SK-N-SH (cell line): ENCODE results near the gene FLNA. TPM values are rescaled to one million over a fixed set of nuclear protein-coding genes. Genes with fewer than 3 reads are reported as not detected.
A peak's percentile ranks its signal among the peaks of the same experiment; 100 is the strongest.

Source experiments
- CTCF ChIA-PET: fragments of 300-600, 350-600 bp; formaldehyde crosslinking; extraction: SDS; loops from one replicate; lab custom pipeline; 2021; lab: Yijun Ruan, JAX
- POLR2A ChIA-PET: fragments of 350-600 bp; sonication (Branson Sonifier 250); formaldehyde crosslinking; extraction: SDS; loops from one replicate; lab custom pipeline; 2020; ENCODE audit warnings: antibody characterized with exemption, inconsistent platforms; lab: Yijun Ruan, JAX
- DNase-seq: peaks from one replicate; pipeline ENCODE4 v3.0.0; 2012
- H2AFZ ChIP-seq: fragments of 200-600 bp; sonication (generic); 2 replicates; pipeline ENCODE4 v1.8.1; 2016; ENCODE audit warnings: antibody characterized with exemption, mild to moderate bottlenecking, low read depth
- H3F3A ChIP-seq: fragments of 200-600 bp; sonication (generic); replicated peaks from 2 replicates; pipeline ENCODE3; 2016; ENCODE audit warnings: antibody characterized with exemption, mild to moderate bottlenecking; ENCODE audit not compliant: insufficient read depth
- H3K27ac ChIP-seq, 2 experiments: fragments of 200-500 bp in 1 of 2; fragments of 200-600 bp in 1 of 2; sonication (Bioruptor generic) in 1 of 2; sonication (generic), shearing (Covaris generic) in 1 of 2; 2 replicates each; pipeline versions ENCODE4 v1.5.1 to v1.6.1; 2014 to 2016; ENCODE audit warnings: low read depth in 2 of 2, inconsistent platforms in 1 of 2, low read length in 1 of 2, mild to moderate bottlenecking in 1 of 2, mixed read lengths in 1 of 2
- H3K27me3 ChIP-seq: fragments of 200-600 bp; sonication (generic), shearing (Covaris generic); 2 replicates; pipeline ENCODE4 v1.6.1; 2016; ENCODE audit warnings: mixed run types; ENCODE audit not compliant: insufficient read depth
- H3K36me3 ChIP-seq, 2 experiments: fragments of 200-500 bp in 1 of 2; fragments of 200-600 bp in 1 of 2; sonication (Bioruptor generic) in 1 of 2; sonication (generic) in 1 of 2; replicated peaks in 1 of 2; 2 replicates each; pipeline versions ENCODE3 to v1.5.1; 2014 to 2016; ENCODE audit warnings: low read length in 1 of 2, mild to moderate bottlenecking in 1 of 2; ENCODE audit not compliant: insufficient read depth in 2 of 2, control insufficient read depth in 1 of 2
- H3K4me1 ChIP-seq, 2 experiments: fragments of 200-500 bp in 1 of 2; fragments of 200-600 bp in 1 of 2; sonication (Bioruptor generic) in 1 of 2; sonication (generic), shearing (Covaris generic) in 1 of 2; 2 replicates each; pipeline versions ENCODE4 v1.5.1 to v1.6.1; 2014 to 2016; ENCODE audit warnings: low read depth in 1 of 2, low read length in 1 of 2, mixed run types in 1 of 2; ENCODE audit not compliant: insufficient read depth in 2 of 2, control insufficient read depth in 1 of 2
- H3K4me2 ChIP-seq: fragments of 200-600 bp; sonication (generic), shearing (Covaris generic); 2 replicates; pipeline ENCODE4 v1.6.1; 2017; ENCODE audit warnings: mixed run types
- H3K4me3 ChIP-seq, 2 experiments: fragments of 200-500 bp in 1 of 2; fragments of 200-600 bp in 1 of 2; sonication (Bioruptor generic) in 1 of 2; sonication (generic), shearing (Covaris generic) in 1 of 2; 2 replicates each; pipeline versions ENCODE4 v1.5.1 to v1.8.1; 2014 to 2016; ENCODE audit warnings: low read depth in 2 of 2, inconsistent platforms in 1 of 2, low read length in 1 of 2, mild to moderate bottlenecking in 1 of 2, mixed read lengths in 1 of 2, moderate library complexity in 1 of 2
- H3K79me2 ChIP-seq: fragments of 200-600 bp; sonication (generic); 2 replicates; pipeline ENCODE4 v1.8.1; 2017; ENCODE audit warnings: mild to moderate bottlenecking; ENCODE audit not compliant: insufficient read depth
- H3K9ac ChIP-seq: fragments of 200-600 bp; sonication (generic); 2 replicates; pipeline ENCODE4 v1.6.1; 2017; ENCODE audit warnings: mixed run types
- H3K9me2 ChIP-seq: fragments of 200-600 bp; sonication (generic); 2 replicates; pipeline ENCODE4 v1.6.1; 2017; ENCODE audit warnings: mixed run types
- H3K9me3 ChIP-seq: fragments of 200-600 bp; sonication (generic); 2 replicates; pipeline ENCODE4 v1.6.1; 2017; ENCODE audit warnings: mixed run types, mild to moderate bottlenecking, moderate library complexity
- H4K20me1 ChIP-seq: fragments of 200-600 bp; sonication (generic); 2 replicates; pipeline ENCODE4 v1.6.1; 2017; ENCODE audit warnings: mild to moderate bottlenecking, mixed run types; ENCODE audit not compliant: insufficient read depth
- ELF1 ChIP-seq: IDR thresholded peaks from 2 replicates; pipeline ENCODE4 v1.4.0; 2012
- FOSL2 ChIP-seq: IDR thresholded peaks from 2 replicates; pipeline ENCODE4 v1.4.0; 2012; ENCODE audit warnings: low read depth, mild to moderate bottlenecking, moderate library complexity, borderline replicate concordance
- FOXJ3 ChIP-seq: sonication (generic); formaldehyde crosslinking; IDR thresholded peaks from 2 replicates; pipeline ENCODE4 v1.5.1; 2020; ENCODE audit warnings: mild to moderate bottlenecking, missing genetic modification reagents
- GATA2 ChIP-seq: sonication (generic); formaldehyde crosslinking; IDR thresholded peaks from 2 replicates; pipeline ENCODE4 v1.5.0; 2020; ENCODE audit warnings: mild to moderate bottlenecking, missing genetic modification reagents
- MAX ChIP-seq: IDR thresholded peaks from 2 replicates; pipeline ENCODE4 v1.4.0; 2012; ENCODE audit warnings: low read depth
- MEF2A ChIP-seq: IDR thresholded peaks from 2 replicates; pipeline ENCODE4 v1.4.0; 2012; ENCODE audit warnings: low read depth, borderline replicate concordance
- MXI1 ChIP-seq: IDR thresholded peaks from 2 replicates; pipeline ENCODE4 v1.6.1; 2012; ENCODE audit warnings: mild to moderate bottlenecking, low read depth, low read length, improper control_type of control experiment
- NFIC ChIP-seq: IDR thresholded peaks from 2 replicates; pipeline ENCODE4 v1.4.0; 2012; ENCODE audit warnings: borderline replicate concordance
- POLR2AphosphoS5 ChIP-seq: IDR thresholded peaks from 2 replicates; pipeline ENCODE4 v1.6.1; 2012; ENCODE audit warnings: low read depth, low read length
- RAD21 ChIP-seq: IDR thresholded peaks from 2 replicates; pipeline ENCODE4 v1.6.1; 2012; ENCODE audit warnings: mild to moderate bottlenecking, low read length
- RCOR1 ChIP-seq: fragments of 150-350 bp; IDR thresholded peaks from 2 replicates; pipeline ENCODE4 v1.6.1; 2017; ENCODE audit warnings: antibody characterized with exemption, low read length
- USF2 ChIP-seq: fragments of 150-350 bp; IDR thresholded peaks from 2 replicates; pipeline ENCODE4 v1.6.1; 2017; ENCODE audit warnings: antibody characterized with exemption, low read length, low read depth, borderline replicate concordance
- ZBTB33 ChIP-seq: IDR thresholded peaks from 2 replicates; pipeline ENCODE4 v1.4.0; 2012; ENCODE audit warnings: low read depth, borderline replicate concordance
- WGBS: methylation state at CpG from one replicate; pipeline ENCODE4 v1.1.6; 2017; ENCODE audit warnings: low lambda C conversion rate; 5-methylcytosine and 5-hydroxymethylcytosine counted together
- polyA plus RNA-seq, 3 experiments: library from polyadenylated mRNA; depleted of rRNA; stranded (reverse); fragments of >200 nt; gene quantifications; 2 replicates each; pipeline ENCODE4 v1.2.3, GENCODE V29; 2012
- TF ChIP-seq, protein P1 (sequence below): IDR thresholded peaks from 2 replicates; pipeline ENCODE4 v1.6.1; 2012; ENCODE audit warnings: mild to moderate bottlenecking, low read depth, low read length, moderate library complexity

Gene FLNA
- polyA plus RNA-seq, 1 of the 3 experiments (the other 2 are of a cell fraction), result 550 TPM

DNA sequence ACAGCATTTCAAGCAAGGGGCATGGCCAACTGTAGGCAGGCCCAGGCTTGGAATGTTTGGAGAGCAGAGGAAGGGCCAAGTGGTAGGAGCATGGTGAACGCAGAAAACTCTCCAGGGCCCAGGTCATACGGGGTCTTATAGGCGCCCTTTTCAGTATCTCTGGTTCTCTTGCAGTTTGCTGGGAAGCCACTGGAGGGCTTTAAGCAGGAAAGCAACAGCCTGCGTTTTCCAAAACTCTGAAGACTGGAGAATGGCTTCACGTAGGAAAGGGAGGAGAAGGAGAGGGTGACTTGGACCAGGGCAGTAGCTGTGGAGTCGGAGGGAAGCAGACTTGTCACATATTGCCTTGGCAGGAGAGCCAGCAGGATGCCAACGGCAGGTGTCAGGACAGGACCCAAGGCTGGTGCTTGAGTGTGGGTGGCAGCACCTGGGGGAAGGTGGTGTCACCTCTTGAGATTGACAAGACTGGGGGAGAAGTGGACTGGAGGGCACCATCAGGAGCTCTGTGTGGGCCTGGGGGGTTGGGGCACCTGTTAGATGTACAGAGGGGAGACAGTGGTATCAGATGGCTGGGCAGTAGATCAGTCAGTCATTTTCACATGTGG lies 56.9 kb downstream of the FLNA start (continued):
- TF ChIP-seq, protein P1, sequence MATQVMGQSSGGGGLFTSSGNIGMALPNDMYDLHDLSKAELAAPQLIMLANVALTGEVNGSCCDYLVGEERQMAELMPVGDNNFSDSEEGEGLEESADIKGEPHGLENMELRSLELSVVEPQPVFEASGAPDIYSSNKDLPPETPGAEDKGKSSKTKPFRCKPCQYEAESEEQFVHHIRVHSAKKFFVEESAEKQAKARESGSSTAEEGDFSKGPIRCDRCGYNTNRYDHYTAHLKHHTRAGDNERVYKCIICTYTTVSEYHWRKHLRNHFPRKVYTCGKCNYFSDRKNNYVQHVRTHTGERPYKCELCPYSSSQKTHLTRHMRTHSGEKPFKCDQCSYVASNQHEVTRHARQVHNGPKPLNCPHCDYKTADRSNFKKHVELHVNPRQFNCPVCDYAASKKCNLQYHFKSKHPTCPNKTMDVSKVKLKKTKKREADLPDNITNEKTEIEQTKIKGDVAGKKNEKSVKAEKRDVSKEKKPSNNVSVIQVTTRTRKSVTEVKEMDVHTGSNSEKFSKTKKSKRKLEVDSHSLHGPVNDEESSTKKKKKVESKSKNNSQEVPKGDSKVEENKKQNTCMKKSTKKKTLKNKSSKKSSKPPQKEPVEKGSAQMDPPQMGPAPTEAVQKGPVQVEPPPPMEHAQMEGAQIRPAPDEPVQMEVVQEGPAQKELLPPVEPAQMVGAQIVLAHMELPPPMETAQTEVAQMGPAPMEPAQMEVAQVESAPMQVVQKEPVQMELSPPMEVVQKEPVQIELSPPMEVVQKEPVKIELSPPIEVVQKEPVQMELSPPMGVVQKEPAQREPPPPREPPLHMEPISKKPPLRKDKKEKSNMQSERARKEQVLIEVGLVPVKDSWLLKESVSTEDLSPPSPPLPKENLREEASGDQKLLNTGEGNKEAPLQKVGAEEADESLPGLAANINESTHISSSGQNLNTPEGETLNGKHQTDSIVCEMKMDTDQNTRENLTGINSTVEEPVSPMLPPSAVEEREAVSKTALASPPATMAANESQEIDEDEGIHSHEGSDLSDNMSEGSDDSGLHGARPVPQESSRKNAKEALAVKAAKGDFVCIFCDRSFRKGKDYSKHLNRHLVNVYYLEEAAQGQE, result no peak
- TF ChIP-seq RAD21, result peak; percentile 35; the same call in 1 of the 2 replicates
- TF ChIP-seq ELF1, result no peak
- no peak for TF ChIP-seq RCOR1
- TF ChIP-seq MAX, result no peak
- no peak for TF ChIP-seq USF2
- TF ChIP-seq MXI1, result no peak
- TF ChIP-seq FOSL2, result no peak
- no peak for TF ChIP-seq NFIC

DNA sequence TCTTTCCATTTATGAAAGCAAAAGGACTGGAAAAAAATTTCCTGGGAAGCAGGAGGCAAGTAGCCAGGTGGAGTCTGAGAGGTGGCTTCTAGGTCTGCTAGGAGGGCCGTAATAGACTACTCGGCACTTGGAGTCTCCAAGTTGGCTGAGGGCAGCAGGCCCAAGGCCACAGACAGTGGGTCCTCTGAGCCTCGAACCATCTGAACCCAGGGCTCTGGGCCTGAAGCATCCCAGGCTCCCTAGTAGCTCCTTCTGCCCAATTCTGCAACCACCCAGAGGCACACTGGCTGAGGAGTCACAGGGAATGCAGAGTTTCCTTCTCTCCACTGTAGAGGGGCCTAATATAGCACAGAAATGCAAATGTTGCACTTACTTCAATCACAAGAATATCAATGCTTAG lies 59.0 kb downstream of the FLNA start:
- no peak overlapping the region for H3K27ac ChIP-seq
- POLR2A ChIA-PET, result no interaction called here
- CTCF ChIA-PET, result interaction anchor here (1.8 kb wide), 1 partner anchor 14 kb away, joined by 4 read pairs; no protein-coding TSS in a partner anchor

More for the DNA sequence above, 59.0 kb downstream of the FLNA start:
- no peak overlapping the region for H2AFZ ChIP-seq
- peaks cover 54% of the 10 kb centered on the region for H3K27me3 ChIP-seq
- no peaks in the 10 kb centered on the region for H3F3A ChIP-seq
- H3K36me3 ChIP-seq, result no peaks in the 10 kb centered on the region
- H3K4me2 ChIP-seq, result no peak overlapping the region
- H3K9me3 ChIP-seq, result no peaks in the 10 kb centered on the region
- H3K9ac ChIP-seq, result no peak overlapping the region
- TF ChIP-seq MXI1 (no peak), MAX (no peak), RCOR1 (no peak), FOSL2 (no peak), MEF2A (no peak), GATA2 (CRISPR knock-in tag) (no peak), POLR2AphosphoS5 (no peak), ZBTB33 (no peak), FOXJ3 (CRISPR knock-in tag) (no peak)
- TF ChIP-seq, protein P1, result no peak
- no peak overlapping the region for H3K4me3 ChIP-seq
- H3K79me2 ChIP-seq, result no peaks in the 10 kb centered on the region
- no peaks in the 10 kb centered on the region for H3K4me1 ChIP-seq
- WGBS, result 35% methylated on average over 2 of the region's 3 CpGs
- no peaks in the 10 kb centered on the region for H4K20me1 ChIP-seq
- H3K9me2 ChIP-seq, result no peaks in the 10 kb centered on the region
- no peak for DNase-seq
